Measurements from ENCODE around the gene MYO1G.

GRCh38 chr7:44974549-44974948, 4.3 kb downstream of the MYO1G start:
- TF ChIP-seq POLR2A (IDR thresholded peaks at IDR 0.05; ENCODE audit: low read length) (no peak), CTCF (IDR thresholded peaks at IDR 0.05) (no peak), EP300 (IDR thresholded peaks at IDR 0.05) (no peak), KDM1A (IDR thresholded peaks at IDR 0.05; ENCODE audit: low read depth) (no peak), E2F6 (IDR thresholded peaks at IDR 0.05; ENCODE audit: borderline replicate concordance, low read depth) (no peak), CHD2 (IDR thresholded peaks at IDR 0.05; ENCODE audit: low read length, partially characterized antibody) (no peak), POLR2AphosphoS2 (conservative IDR thresholded peaks at IDR 0.05; ENCODE audit: low read length) (no peak)

Measured in A549 (cell line).